Mammary epithelial cell (primary cell): ENCODE data around the gene TMSB4X.

Source experiments
- EZH2 ChIP-seq: IDR thresholded peaks from 2 replicates; pipeline ENCODE4 v1.6.1; 2012; ENCODE audit warnings: low read length, inconsistent platforms, borderline replicate concordance
- TF ChIP-seq, protein P1 (sequence below), 2 donors: IDR thresholded peaks in 1 of 2; conservative IDR thresholded peaks in 1 of 2; 2 replicates each; pipeline ENCODE4 v1.5.1; 2011 to 2012; ENCODE audit warnings: inconsistent platforms in 2 of 2, low read length in 2 of 2, mild to moderate bottlenecking in 2 of 2, control low read depth in 1 of 2, low read depth in 1 of 2; ENCODE audit not compliant: insufficient read depth in 1 of 2; ENCODE audit errors: extremely low read depth in 1 of 2

DNA sequence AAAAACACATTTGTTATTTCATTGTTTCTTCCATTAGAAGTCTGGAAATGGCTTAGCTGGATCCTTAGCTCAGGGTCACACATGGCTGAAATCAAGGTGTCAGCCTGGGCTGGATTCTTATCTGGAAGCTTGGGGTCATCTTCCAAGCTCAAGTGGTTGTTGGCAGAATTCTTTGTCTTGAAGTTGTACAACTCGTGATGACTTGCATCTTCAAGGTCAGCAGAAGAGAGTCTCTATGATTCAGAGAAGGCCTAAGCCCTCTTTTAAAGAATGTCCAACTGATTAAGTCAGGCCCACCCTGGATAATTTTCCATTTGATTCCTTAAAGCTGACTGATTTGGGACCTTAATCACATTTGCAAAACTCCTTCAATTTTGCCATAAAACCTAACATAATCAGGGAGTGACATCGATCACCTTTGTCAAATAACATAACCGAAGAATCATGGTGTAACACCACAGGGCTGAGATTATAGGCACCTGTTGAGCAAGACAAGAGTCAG is 22.1 kb downstream of the TMSB4X start:
- TF ChIP-seq, protein P1, sequence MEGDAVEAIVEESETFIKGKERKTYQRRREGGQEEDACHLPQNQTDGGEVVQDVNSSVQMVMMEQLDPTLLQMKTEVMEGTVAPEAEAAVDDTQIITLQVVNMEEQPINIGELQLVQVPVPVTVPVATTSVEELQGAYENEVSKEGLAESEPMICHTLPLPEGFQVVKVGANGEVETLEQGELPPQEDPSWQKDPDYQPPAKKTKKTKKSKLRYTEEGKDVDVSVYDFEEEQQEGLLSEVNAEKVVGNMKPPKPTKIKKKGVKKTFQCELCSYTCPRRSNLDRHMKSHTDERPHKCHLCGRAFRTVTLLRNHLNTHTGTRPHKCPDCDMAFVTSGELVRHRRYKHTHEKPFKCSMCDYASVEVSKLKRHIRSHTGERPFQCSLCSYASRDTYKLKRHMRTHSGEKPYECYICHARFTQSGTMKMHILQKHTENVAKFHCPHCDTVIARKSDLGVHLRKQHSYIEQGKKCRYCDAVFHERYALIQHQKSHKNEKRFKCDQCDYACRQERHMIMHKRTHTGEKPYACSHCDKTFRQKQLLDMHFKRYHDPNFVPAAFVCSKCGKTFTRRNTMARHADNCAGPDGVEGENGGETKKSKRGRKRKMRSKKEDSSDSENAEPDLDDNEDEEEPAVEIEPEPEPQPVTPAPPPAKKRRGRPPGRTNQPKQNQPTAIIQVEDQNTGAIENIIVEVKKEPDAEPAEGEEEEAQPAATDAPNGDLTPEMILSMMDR (conservative IDR thresholded peaks at IDR 0.05 in 1 of 2, IDR thresholded peaks at IDR 0.05 in 1 of 2; ENCODE audit: extremely low read depth in 1 of 2, insufficient read depth in 1 of 2, low read depth in 1 of 2, low read length in 2 of 2) = no peak
- TF ChIP-seq EZH2 = no peak
